ENCODE measurements around the gene COX10. TPM values are rescaled to one million over a fixed set of nuclear protein-coding genes. Genes with fewer than 3 reads are reported as not detected.

Gene COX10
- total RNA-seq, 1 donor from 2014 or later: 11.8 TPM

DNA sequence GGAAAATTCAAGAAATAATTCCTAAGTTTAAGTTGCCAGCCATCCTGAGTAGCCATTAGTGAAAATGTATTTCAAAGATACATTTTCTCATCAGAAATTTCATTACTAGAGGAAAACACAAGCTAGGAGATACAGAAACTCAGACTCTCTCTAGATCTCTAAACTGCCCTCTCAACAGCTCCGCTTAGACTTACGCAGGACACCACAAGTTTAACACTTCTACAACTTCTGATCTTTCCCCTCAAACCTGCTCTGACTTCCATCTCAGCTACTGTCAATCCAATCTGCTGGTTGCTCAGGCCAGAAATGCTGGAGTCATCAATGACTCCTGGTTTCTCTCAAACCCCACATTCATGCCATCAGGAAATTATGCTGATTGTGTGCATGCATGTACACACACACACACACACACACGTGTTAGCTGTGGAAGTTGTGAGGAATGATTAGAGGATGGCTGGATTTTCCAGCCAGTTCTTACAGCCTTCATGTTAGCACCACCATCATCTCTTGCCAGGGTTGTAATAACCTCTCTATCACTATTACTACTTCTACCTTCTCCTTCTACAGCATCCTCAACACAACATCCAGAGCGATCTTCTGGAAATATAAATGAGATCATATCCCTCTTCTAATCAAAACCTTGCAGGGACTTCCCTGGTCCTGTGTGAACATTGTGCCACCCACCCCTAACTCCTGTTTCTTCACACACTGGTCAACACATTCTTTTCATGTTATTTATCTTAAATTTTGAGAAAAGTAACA, 47.1 kb downstream of the COX10 start:
- peak; percentile 94 for FAIRE-seq
- DNase-seq (ENCODE audit: low read depth): no peak
- Histone ChIP-seq H3K36me3 (ENCODE audit: control insufficient read depth, insufficient read depth, low read length) (no peaks in the 10 kb centered on the region), H3K4me3 (ENCODE audit: low read depth, low read length) (no peak overlapping the region), H3K27me3 (ENCODE audit: control insufficient read depth, insufficient read depth, low read length) (no peaks in the 10 kb centered on the region)
- TF ChIP-seq CTCF (IDR thresholded peaks at IDR 0.05; ENCODE audit: insufficient read depth, low read length, severe bottlenecking): no peak

DNA sequence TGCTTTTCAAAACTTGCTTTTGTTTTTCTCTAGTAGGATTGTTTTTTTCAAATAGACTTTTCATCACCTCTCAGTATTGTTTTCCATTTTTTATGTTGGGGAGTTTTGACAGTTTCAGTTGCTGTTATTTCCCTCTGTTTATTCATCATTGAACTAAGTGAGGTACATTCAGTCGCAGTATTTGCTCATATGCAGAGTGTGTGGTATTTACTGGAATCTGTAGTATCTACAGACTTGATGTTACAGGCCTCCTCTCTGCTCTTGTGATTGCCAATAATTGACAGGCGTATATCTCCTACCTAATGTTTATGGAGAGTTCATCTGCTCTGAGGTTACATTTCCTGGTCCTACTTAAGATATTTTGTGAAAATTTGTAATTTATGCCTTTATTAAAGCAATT, 49.6 kb downstream of the COX10 start:
- DNase-seq (ENCODE audit: low read depth) (no peak), FAIRE-seq (no peak)
- no peaks in the 10 kb centered on the region for H3K36me3 ChIP-seq (ENCODE audit: control insufficient read depth, insufficient read depth, low read length)
- H3K27me3 ChIP-seq (ENCODE audit: control insufficient read depth, insufficient read depth, low read length): no peaks in the 10 kb centered on the region
- TF ChIP-seq CTCF (IDR thresholded peaks at IDR 0.05; ENCODE audit: insufficient read depth, low read length, severe bottlenecking): no peak
- no peak overlapping the region for H3K4me3 ChIP-seq (ENCODE audit: low read depth, low read length)

GRCh38 chr17:14119546-14119945, 50.2 kb downstream of the COX10 start:
- Histone ChIP-seq H3K36me3 (ENCODE audit: control insufficient read depth, insufficient read depth, low read length) (no peaks in the 10 kb centered on the region), H3K4me3 (ENCODE audit: low read depth, low read length) (no peak overlapping the region), H3K27me3 (ENCODE audit: control insufficient read depth, insufficient read depth, low read length) (no peaks in the 10 kb centered on the region)
- no peak for DNase-seq (ENCODE audit: low read depth)
- TF ChIP-seq CTCF (IDR thresholded peaks at IDR 0.05; ENCODE audit: insufficient read depth, low read length, severe bottlenecking): no peak
- FAIRE-seq: no peak

DNA sequence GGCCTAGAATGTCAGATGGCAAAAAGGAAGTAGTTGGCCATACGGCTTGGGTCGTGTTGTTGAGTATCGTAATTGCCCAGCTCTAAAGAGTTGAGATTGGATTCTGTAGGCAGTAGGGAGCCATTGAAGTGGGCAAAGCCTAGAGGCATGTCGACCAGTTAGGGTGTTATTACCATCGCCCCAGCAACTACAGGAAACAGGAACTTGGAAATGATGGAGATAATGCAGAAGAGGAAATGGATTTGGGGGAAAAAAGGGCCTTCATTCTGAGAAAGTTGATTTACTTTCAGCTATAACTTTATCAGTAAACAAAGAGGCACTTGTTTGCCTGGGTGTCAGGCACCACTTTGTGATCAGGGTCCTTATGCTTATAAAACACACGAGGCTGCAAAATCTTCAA, 52.6 kb downstream of the COX10 start:
- DNase-seq (ENCODE audit: low read depth): no peak
- Histone ChIP-seq H3K36me3 (ENCODE audit: control insufficient read depth, insufficient read depth, low read length) (no peaks in the 10 kb centered on the region), H3K27me3 (ENCODE audit: control insufficient read depth, insufficient read depth, low read length) (no peaks in the 10 kb centered on the region), H3K4me3 (ENCODE audit: low read depth, low read length) (no peak overlapping the region)
- no peak for FAIRE-seq
- no peak for TF ChIP-seq CTCF (IDR thresholded peaks at IDR 0.05; ENCODE audit: insufficient read depth, low read length, severe bottlenecking)

GRCh38 chr17:14123619-14124278, 54.4 kb downstream of the COX10 start:
- no peak for TF ChIP-seq CTCF (IDR thresholded peaks at IDR 0.05; ENCODE audit: insufficient read depth, low read length, severe bottlenecking)
- FAIRE-seq (no peak), DNase-seq (ENCODE audit: low read depth) (no peak)
- H3K27me3 ChIP-seq (ENCODE audit: control insufficient read depth, insufficient read depth, low read length): no peaks in the 10 kb centered on the region
- no peaks in the 10 kb centered on the region for H3K36me3 ChIP-seq (ENCODE audit: control insufficient read depth, insufficient read depth, low read length)
- no peak overlapping the region for H3K4me3 ChIP-seq (ENCODE audit: low read depth, low read length)

All from bronchial epithelial cell (primary cell).